ENCODE results near the gene MATK. TPM values are rescaled to one million over a fixed set of nuclear protein-coding genes. Genes with fewer than 3 reads are reported as not detected.

MATK gene
- total and polyA plus RNA-seq, 10 of the 15 experiments (the other 5 are each of a cell fraction or from before 2014, with no cell fraction given), result 0.24 to 2.2 (median 1.1) TPM; not detected in 2

DNA sequence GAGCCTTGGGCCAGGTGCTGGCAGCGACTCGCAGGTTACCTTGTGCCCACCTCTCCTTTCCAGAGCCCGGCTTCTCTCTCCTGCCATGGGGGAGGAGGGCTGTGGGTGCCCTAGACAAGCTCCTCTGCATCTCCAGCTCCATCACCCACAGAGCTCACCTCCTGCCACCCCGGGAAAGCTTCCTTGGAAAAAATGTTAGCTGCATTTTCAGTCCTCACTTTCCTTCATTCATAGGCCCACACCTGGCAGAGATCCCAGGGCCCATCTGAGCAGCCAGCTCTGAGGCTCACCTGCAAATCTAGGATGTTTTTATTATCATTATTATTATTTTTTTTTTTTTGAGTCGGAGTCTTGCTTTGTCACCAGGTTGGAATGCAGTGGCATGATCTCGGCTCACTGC, 45.8 kb upstream of the MATK start:
- H3K4me3 ChIP-seq, result no peak overlapping the region
- SMC1A ChIA-PET (ENCODE audit: uncharacterized antibody, unreplicated experiment), result no interaction called here
- no peak overlapping the region for H3K9ac ChIP-seq (ENCODE audit: control insufficient read depth, insufficient read depth, low read length)
- in situ Hi-C loops (cut with MboI) (no loop called here), intact Hi-C loops (cut with micrococcal nuclease; ENCODE audit: unreplicated experiment) (no loop called here)
- no peaks in the 10 kb centered on the region for H3K27me3 ChIP-seq (replicated peaks in 1 of 2; ENCODE audit: control insufficient read depth in 2 of 2, insufficient read depth in 2 of 2, low read length in 1 of 2)
- DNase-seq (ENCODE audit: low read depth, low spot score), result no peak
- no peaks in the 10 kb centered on the region for H3K79me2 ChIP-seq (ENCODE audit: control insufficient read depth, insufficient read depth, low read length)
- H3K27ac ChIP-seq (ENCODE audit: control insufficient read depth, insufficient read depth), result no peak overlapping the region
- no peak for TF ChIP-seq SMAD5 (IDR thresholded peaks at IDR 0.05; ENCODE audit: low read depth)
- TF ChIP-seq RB1 (IDR thresholded peaks at IDR 0.05; ENCODE audit: borderline replicate concordance), result no peak
- no peak for TF ChIP-seq CREM (IDR thresholded peaks at IDR 0.05; ENCODE audit: low read depth)
- TF ChIP-seq LARP7 (IDR thresholded peaks at IDR 0.05), result no peak
- no peak for TF ChIP-seq BHLHE40 (IDR thresholded peaks at IDR 0.05; ENCODE audit: borderline replicate concordance in 1 of 2, low read depth in 2 of 2, low read length in 1 of 2)
- TF ChIP-seq STAT3 (IDR thresholded peaks at IDR 0.05; ENCODE audit: low read depth, low read length), result no peak
- TF ChIP-seq SREBF1 (IDR thresholded peaks at IDR 0.05; ENCODE audit: low read length), result no peak
- no peak for TF ChIP-seq MEF2A (IDR thresholded peaks at IDR 0.05; ENCODE audit: insufficient read depth, low read depth, low read length)
- no peak for TF ChIP-seq JUND (IDR thresholded peaks at IDR 0.05; ENCODE audit: low read depth, low read length)
- TF ChIP-seq ZNF217 (IDR thresholded peaks at IDR 0.05), result no peak
- no TSS peak for BruUV-seq (replicated peaks)
- H3K4me1 ChIP-seq (ENCODE audit: control insufficient read depth, insufficient read depth, low read length), result no peaks in the 10 kb centered on the region
- 70% methylated on average over 6 of the region's 6 CpGs for WGBS (ENCODE audit: insufficient coverage, insufficient replicate concordance, low lambda C conversion rate, missing lambda C conversion rate)
- no peaks in the 10 kb centered on the region; the same call in 2 of the 3 replicates for H3K9me3 ChIP-seq (replicated peaks; ENCODE audit: control insufficient read depth, insufficient read depth, low read length)
- H4K20me1 ChIP-seq (ENCODE audit: control insufficient read depth, insufficient read depth), result no peaks in the 10 kb centered on the region
- ATAC-seq, result no peak
- CTCF ChIA-PET, result no interaction called here
- POLR2A ChIA-PET, result no interaction called here
- RAD21 ChIA-PET (ENCODE audit: unreplicated experiment), result no interaction called here
- no peaks in the 10 kb centered on the region for H3K36me3 ChIP-seq (ENCODE audit: control insufficient read depth in 2 of 2, insufficient read depth in 2 of 2, low read length in 1 of 2)
- H2AFZ ChIP-seq (ENCODE audit: control insufficient read depth, low read depth, low read length), result no peak overlapping the region
- no peak overlapping the region for H3K4me2 ChIP-seq (ENCODE audit: control insufficient read depth, insufficient read depth)
- no peak for FAIRE-seq

DNA sequence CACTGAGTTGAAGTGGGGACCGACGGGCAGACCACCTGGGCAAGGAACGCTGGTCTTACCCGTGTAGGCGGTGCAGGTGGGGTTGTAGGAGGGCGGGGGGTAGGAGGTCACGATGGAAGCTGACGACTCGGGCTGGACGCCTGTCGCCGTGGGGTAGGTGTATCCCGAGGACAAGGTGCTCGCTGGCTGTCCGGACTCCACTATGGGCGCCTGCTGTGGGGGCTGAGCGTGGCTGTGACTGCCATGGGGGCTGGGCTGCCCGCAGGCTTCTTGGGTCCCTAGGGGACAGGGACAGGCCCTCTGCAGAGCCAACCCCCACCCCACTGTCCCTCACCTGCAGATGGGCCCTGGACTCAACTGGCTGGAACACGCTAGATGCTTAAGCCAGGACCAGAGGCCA, 45.4 kb upstream of the MATK start:
- ATAC-seq (no peak), DNase-seq (ENCODE audit: low read depth, low spot score) (no peak), FAIRE-seq (no peak)
- ChIA-PET SMC1A (ENCODE audit: uncharacterized antibody, unreplicated experiment) (no interaction called here), POLR2A (no interaction called here), CTCF (interaction anchor here (1.4 kb wide), 1 partner anchor 10 kb away, joined by 4 read pairs; no protein-coding TSS in a partner anchor), RAD21 (ENCODE audit: unreplicated experiment) (no interaction called here)
- Histone ChIP-seq H3K79me2 (ENCODE audit: control insufficient read depth, insufficient read depth, low read length) (no peaks in the 10 kb centered on the region), H2AFZ (ENCODE audit: control insufficient read depth, low read depth, low read length) (no peak overlapping the region), H3K27ac (ENCODE audit: control insufficient read depth, insufficient read depth) (no peak overlapping the region), H3K4me2 (ENCODE audit: control insufficient read depth, insufficient read depth) (no peak overlapping the region), H3K4me1 (ENCODE audit: control insufficient read depth, insufficient read depth, low read length) (no peaks in the 10 kb centered on the region), H3K4me3 (no peak overlapping the region), H3K9ac (ENCODE audit: control insufficient read depth, insufficient read depth, low read length) (no peak overlapping the region), H3K9me3 (replicated peaks; ENCODE audit: control insufficient read depth, insufficient read depth, low read length) (no peaks in the 10 kb centered on the region; the same call in 2 of the 3 replicates), H3K27me3 (replicated peaks in 1 of 2; ENCODE audit: control insufficient read depth in 2 of 2, insufficient read depth in 2 of 2, low read length in 1 of 2) (no peaks in the 10 kb centered on the region), H3K36me3 (ENCODE audit: control insufficient read depth in 2 of 2, insufficient read depth in 2 of 2, low read length in 1 of 2) (no peaks in the 10 kb centered on the region), H4K20me1 (ENCODE audit: control insufficient read depth, insufficient read depth) (no peaks in the 10 kb centered on the region)
- BruUV-seq (replicated peaks), result no TSS peak
- TF ChIP-seq USF1 (IDR thresholded peaks at IDR 0.05; ENCODE audit: borderline replicate concordance, extremely low read length, insufficient read depth, low read depth, low read length) (no peak), USF2 (IDR thresholded peaks at IDR 0.05; ENCODE audit: borderline replicate concordance, low read depth, low read length) (no peak), HDAC6 (IDR thresholded peaks at IDR 0.05; ENCODE audit: unreplicated experiment) (no peak), FOXK2 (IDR thresholded peaks at IDR 0.05) (no peak), PKNOX1 (IDR thresholded peaks at IDR 0.05) (no peak)
- in situ Hi-C loops (cut with MboI) (no loop called here), intact Hi-C loops (cut with micrococcal nuclease; ENCODE audit: unreplicated experiment) (no loop called here)
- WGBS (ENCODE audit: insufficient coverage, insufficient replicate concordance, low lambda C conversion rate, missing lambda C conversion rate), result 55% methylated on average over 19 of the region's 19 CpGs

All from GM12878 (cell line).